ENCODE results near the gene CD247.

GRCh38 chr1:167496797-167497619 lies 21.3 kb downstream of the CD247 start:
- TF ChIP-seq POLR2A (IDR thresholded peaks at IDR 0.05; ENCODE audit: low read length), result no peak
- TF ChIP-seq GATA1 (IDR thresholded peaks at IDR 0.05; ENCODE audit: low read depth, low read length), result no peak

Data from erythroblast (primary cell).